Activated naive CD4-positive, alpha-beta T cell treated with anti-CD3 and anti-CD28 coated beads, Interleukin-2, amount 50 U/mL, for 24 hours (primary cell): ENCODE data around the gene SDK1.
"Not testable (repeated sequence)": the region's sequence is repeated elsewhere in the genome, so short reads cannot be mapped to it uniquely, and the experiment has no call there.

Source experiments
- H3K27ac Mint-ChIP-seq: one replicate; pipeline ENCODE4 v1.8.0; 2021; ENCODE audit warnings: mild to moderate bottlenecking, mixed read lengths
- H3K27me3 Mint-ChIP-seq: one replicate; pipeline ENCODE4 v1.8.0; 2021; ENCODE audit warnings: mixed read lengths
- H3K36me3 Mint-ChIP-seq: one replicate; pipeline ENCODE4 v1.8.0; 2021; ENCODE audit warnings: mixed read lengths
- H3K4me1 Mint-ChIP-seq: one replicate; pipeline ENCODE4 v1.8.0; 2021; ENCODE audit warnings: mixed read lengths
- H3K4me3 Mint-ChIP-seq: one replicate; pipeline ENCODE4 v1.8.0; 2021; ENCODE audit warnings: mild to moderate bottlenecking, mixed read lengths
- H3K9me3 Mint-ChIP-seq: one replicate; pipeline ENCODE4 v1.8.0; 2021; ENCODE audit warnings: mixed read lengths

Gene SDK1

DNA sequence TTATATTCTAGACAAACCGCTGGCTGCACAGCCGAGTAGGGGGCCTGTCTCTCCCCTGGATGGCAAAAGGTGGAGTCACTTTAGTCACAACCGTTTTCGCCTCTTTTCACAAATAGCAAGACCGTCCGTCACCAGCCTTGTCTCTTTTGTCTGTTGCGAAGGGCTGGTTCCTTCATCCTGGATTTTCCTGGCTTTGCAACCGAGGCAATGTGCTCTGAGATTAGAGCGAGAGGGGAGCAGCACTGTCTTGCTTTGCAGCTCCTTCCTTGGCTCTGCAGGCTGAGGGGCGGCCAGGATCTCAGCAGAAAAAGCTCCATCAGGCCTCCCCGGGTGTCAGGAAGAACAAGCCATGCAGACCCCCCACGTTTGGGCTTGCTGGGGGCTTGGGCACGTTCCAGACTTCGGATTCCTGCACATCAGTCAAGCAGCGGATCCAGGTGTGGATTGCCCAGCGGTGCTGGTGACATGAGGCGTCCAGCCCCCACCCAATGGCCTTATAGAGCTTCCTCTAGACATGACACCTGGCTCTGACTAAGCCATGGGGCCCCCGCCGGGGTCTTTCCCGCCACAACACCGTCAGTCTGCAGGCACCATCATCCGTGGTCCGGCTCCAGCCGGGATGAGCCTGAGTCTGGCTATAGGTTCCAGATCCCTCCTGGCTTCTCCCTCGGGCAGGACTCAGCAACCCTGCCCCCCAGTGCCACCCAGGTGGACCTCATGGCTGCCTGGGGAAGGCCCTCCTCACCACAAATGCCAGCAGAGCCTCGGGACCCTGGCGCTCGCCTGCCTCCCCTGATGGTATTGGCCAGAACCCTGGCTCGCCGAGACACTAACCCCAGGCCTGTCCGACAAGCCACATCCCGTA is 913.5 kb downstream of the SDK1 start:
- H3K36me3 Mint-ChIP-seq, result no peaks in the 10 kb centered on the region

DNA sequence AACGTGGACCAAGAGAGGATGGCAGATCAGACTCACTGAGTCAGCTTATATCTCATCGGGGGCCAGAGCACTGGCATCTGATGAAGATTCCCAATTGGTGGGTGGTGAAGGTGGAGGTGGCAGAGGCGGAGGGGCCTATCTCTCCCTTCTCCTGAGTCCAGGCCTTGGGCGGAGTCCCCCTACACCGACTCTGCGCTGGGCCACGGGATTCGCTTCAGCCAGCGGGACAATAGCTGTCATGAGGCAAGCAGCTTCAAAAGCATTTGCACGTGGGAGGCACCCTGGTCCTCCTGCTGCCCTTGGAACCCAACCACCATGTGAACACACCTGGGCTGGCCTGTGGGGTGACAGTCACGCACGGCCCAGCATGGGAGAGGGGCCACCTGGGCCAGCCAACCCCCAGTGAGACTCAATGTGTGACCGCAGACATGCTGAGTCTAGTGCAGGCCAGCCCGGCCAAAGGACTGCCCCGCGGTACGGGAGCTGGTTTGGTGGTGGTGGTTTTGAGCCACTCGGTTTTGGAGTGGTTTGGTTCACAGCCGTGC is 914.2 kb downstream of the SDK1 start:
- no peaks in the 10 kb centered on the region for H3K27me3 Mint-ChIP-seq
- H3K9me3 Mint-ChIP-seq, result no peaks in the 10 kb centered on the region
- H3K36me3 Mint-ChIP-seq, result no peaks in the 10 kb centered on the region
- H3K27ac Mint-ChIP-seq, result no peak overlapping the region
- H3K4me1 Mint-ChIP-seq, result no peaks in the 10 kb centered on the region
- no peak overlapping the region for H3K4me3 Mint-ChIP-seq

More for the DNA sequence above, 913.5 kb downstream of the SDK1 start:
- Mint-ChIP-seq H3K4me1 (no peaks in the 10 kb centered on the region), H3K9me3 (no peaks in the 10 kb centered on the region), H3K4me3 (no peak overlapping the region), H3K27me3 (no peaks in the 10 kb centered on the region), H3K27ac (no peak overlapping the region)

DNA sequence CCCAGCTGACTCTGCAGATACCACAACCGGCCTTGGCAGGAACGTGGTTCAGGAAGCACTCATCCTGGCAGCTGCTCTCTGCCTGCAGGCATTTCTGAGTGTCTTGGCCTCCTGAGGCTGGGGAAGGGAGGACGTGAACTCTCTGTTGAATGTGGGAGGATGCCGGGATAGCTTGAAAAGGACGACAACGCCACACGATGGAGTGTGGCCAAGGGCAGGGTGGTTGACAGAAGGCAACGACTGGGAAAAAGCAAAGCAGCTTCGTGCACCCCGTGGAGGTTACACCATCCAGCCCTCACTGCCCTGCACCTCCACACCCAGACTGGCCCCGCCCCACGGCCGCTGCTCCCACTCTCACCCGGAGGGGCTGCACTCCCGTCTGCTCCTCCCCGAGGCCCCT is 915.0 kb downstream of the SDK1 start:
- H3K9me3 Mint-ChIP-seq, result no peaks in the 10 kb centered on the region
- no peak overlapping the region for H3K4me3 Mint-ChIP-seq
- H3K4me1 Mint-ChIP-seq, result no peaks in the 10 kb centered on the region
- H3K27ac Mint-ChIP-seq, result no peak overlapping the region
- H3K36me3 Mint-ChIP-seq, result no peaks in the 10 kb centered on the region
- H3K27me3 Mint-ChIP-seq, result no peaks in the 10 kb centered on the region

DNA sequence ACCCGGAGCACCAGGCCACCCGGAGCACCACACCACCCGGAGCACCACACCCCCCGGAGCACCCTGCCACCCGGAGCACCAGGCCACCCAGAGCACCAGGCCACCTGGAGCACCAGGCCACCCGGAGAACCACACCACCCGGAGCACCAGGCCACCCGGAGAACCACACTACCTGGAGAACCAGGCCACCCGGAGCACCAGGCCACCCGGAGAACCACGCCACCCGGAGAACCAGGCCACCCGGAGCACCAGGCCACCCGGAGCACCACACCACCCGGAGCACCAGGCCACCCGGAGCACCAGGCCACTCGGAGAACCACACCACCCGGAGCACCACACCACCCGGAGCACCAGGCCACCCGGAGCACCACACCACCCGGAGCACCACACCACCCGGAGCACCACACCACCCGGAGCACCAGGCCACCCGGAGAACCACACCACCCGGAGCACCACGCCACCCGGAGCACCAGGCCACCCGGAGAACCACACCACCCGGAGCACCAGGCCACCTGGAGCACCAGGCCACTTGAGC is 916.1 kb downstream of the SDK1 start:
- H3K27ac Mint-ChIP-seq, H3K36me3 Mint-ChIP-seq, H3K9me3 Mint-ChIP-seq, H3K4me3 Mint-ChIP-seq, H3K4me1 Mint-ChIP-seq, H3K27me3 Mint-ChIP-seq: not testable (repeated sequence)

DNA sequence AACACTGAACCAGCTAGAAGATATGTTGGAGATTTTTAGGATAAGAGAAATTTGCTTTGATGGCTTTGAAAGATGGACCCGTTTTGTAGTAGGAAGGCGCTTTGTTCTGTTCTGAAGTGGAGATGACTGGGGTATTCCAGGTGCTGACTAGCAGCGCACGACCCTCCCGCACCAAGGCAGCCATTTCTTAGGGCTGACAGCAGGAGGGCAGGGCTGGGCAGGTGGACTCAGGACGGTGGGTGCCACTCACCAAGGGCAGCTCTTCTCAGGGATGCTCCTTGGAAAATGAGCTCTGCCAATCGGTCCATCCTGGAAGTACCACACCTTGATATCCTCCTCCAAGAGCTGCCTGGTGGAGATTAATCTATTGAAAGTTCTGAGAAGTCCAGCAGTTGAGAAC is 917.4 kb downstream of the SDK1 start:
- H3K27me3 Mint-ChIP-seq, result no peaks in the 10 kb centered on the region
- H3K36me3 Mint-ChIP-seq, result no peaks in the 10 kb centered on the region
- no peaks in the 10 kb centered on the region for H3K4me1 Mint-ChIP-seq
- no peak overlapping the region for H3K4me3 Mint-ChIP-seq
- no peaks in the 10 kb centered on the region for H3K9me3 Mint-ChIP-seq
- H3K27ac Mint-ChIP-seq, result no peak overlapping the region

DNA sequence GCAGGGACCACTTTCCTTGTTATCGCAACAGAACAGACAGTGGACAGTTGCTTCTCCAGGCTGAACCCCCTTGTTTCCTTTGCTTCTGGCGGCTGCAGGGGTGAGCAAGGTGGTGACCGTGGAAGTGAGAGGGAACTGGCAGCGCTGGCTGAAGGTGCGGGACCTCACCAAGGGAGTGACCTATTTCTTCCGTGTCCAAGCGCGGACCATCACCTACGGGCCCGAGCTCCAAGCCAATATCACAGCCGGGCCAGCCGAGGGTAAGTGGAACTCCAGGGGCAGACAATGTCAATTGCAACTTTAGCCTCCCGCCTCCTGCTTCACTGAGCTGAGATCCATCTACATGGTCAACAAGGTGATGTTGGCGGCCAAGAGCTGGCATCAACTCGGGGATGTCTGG is 919.0 kb downstream of the SDK1 start:
- no peaks in the 10 kb centered on the region for H3K9me3 Mint-ChIP-seq
- no peaks in the 10 kb centered on the region for H3K4me1 Mint-ChIP-seq
- no peak overlapping the region for H3K27ac Mint-ChIP-seq
- no peaks in the 10 kb centered on the region for H3K27me3 Mint-ChIP-seq
- H3K36me3 Mint-ChIP-seq, result no peaks in the 10 kb centered on the region
- no peak overlapping the region for H3K4me3 Mint-ChIP-seq

DNA sequence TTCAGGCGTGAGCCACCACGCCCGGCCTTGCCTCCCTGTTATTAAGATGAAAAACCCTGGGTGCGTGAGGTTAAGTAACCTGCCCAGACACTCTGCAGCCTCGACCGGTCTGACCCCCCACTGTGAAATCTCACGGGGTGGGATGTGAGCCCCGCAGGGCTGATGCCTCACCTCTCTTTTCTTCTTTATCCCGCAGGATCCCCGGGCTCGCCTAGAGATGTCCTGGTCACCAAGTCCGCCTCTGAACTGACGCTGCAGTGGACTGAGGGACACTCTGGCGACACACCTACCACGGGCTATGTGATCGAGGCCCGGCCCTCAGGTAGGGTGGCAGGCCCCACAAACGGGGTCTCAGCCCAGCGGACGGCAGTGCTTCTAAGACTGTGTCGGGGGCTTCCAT is 920.0 kb downstream of the SDK1 start:
- Mint-ChIP-seq H3K27ac (no peak overlapping the region), H3K4me3 (no peak overlapping the region), H3K4me1 (no peaks in the 10 kb centered on the region), H3K36me3 (no peaks in the 10 kb centered on the region), H3K27me3 (no peaks in the 10 kb centered on the region), H3K9me3 (no peaks in the 10 kb centered on the region)

DNA sequence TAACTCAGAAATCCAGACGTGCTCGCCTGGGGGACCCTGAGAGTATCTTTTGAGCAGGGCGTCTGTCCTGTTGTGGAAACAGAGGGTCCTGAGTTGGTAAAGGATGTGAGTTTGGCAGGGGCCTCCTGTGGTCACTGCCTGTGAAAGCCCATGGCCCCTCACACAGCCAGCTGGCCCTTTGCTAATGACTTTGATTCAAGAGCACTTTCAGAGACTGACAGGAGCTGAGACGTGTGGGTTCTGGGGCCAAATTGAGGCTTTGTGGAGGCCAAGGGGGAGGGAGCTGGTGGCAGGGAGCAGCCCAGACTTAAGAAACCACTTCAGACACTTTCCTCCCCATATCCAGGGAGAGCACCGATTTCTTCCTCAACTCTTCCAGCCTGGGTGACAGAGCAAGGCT is 921.6 kb downstream of the SDK1 start:
- H3K36me3 Mint-ChIP-seq, result no peaks in the 10 kb centered on the region

DNA sequence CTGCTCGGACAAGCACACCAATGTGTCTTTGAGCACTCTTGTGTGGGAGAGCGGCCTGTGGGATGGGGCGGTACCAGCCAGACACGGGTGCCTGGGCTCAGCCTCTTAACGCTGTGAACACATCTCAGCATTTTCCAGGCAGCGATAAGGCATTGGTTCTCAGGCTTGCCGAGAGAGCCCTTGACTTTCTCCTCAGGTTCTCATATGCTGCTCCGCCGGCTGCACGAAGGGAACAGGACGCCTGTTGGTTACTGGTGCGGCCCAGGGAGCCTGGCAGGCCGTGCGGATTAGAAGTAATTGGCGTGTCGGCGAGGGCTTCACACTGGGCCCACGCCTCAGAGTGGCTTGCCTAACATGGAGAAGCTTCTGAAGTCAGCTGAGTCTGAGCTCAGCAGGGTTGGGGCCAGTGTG is 924.3 kb downstream of the SDK1 start:
- Mint-ChIP-seq H3K36me3 (no peaks in the 10 kb centered on the region), H3K9me3 (no peaks in the 10 kb centered on the region), H3K4me1 (no peaks in the 10 kb centered on the region), H3K4me3 (no peak overlapping the region), H3K27me3 (no peaks in the 10 kb centered on the region), H3K27ac (no peak overlapping the region)

More for the DNA sequence above, 921.6 kb downstream of the SDK1 start:
- Mint-ChIP-seq H3K4me1 (no peaks in the 10 kb centered on the region), H3K4me3 (no peak overlapping the region), H3K27me3 (no peaks in the 10 kb centered on the region), H3K27ac (no peak overlapping the region), H3K9me3 (no peaks in the 10 kb centered on the region)

DNA sequence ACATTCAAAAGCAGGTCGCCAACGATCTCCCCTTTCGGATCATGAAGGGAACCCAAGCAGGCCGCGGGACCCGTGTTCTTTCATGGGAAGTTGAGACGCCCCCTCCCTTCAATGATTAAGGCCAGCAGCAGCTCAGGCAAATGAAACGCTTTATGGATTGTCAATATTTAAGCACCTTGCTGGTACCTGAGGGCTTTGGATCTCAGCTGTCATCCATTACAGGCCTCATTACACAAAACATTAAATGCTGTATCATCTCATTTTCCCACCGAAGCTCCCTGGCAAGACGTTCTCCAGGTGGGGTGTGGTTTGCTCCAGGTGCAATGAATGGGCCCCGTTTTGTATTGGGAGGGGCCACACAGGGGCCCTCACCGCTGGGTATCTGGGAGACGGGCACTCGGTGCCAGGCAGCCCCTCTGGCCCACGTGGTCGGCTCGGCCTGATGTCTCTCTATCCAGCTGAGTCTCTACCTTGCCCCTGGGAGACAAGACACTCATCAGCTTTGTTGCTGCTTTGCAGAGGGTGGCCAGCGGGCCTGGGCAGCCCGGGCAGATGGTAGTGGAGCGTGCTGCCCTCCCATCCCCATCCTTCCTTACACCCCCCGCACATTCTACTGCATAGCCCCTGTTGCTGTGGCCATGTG is 925.0 kb downstream of the SDK1 start:
- Mint-ChIP-seq H3K4me1 (no peaks in the 10 kb centered on the region), H3K36me3 (no peaks in the 10 kb centered on the region), H3K27ac (no peak overlapping the region), H3K27me3 (no peaks in the 10 kb centered on the region), H3K4me3 (no peak overlapping the region), H3K9me3 (no peaks in the 10 kb centered on the region)

DNA sequence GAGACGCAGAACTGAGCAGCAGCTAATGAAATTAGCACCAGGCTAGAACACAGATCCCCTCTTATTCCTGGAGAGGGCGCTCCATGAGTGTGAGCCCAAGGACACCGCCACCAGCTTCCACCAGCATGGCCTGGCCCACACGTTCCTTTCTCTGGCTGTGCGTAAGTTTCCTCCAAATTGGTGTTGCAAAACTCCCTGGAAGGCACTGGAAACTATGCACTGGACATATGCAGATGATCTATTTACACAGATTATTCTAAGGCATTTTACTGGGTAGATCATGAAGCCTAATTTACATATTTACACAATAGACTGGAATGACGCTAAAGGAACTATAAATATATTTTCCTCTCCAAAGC is 925.5 kb downstream of the SDK1 start:
- no peaks in the 10 kb centered on the region for H3K9me3 Mint-ChIP-seq
- no peaks in the 10 kb centered on the region for H3K27me3 Mint-ChIP-seq
- no peaks in the 10 kb centered on the region for H3K36me3 Mint-ChIP-seq
- H3K27ac Mint-ChIP-seq, result no peak overlapping the region
- no peaks in the 10 kb centered on the region for H3K4me1 Mint-ChIP-seq
- no peak overlapping the region for H3K4me3 Mint-ChIP-seq

DNA sequence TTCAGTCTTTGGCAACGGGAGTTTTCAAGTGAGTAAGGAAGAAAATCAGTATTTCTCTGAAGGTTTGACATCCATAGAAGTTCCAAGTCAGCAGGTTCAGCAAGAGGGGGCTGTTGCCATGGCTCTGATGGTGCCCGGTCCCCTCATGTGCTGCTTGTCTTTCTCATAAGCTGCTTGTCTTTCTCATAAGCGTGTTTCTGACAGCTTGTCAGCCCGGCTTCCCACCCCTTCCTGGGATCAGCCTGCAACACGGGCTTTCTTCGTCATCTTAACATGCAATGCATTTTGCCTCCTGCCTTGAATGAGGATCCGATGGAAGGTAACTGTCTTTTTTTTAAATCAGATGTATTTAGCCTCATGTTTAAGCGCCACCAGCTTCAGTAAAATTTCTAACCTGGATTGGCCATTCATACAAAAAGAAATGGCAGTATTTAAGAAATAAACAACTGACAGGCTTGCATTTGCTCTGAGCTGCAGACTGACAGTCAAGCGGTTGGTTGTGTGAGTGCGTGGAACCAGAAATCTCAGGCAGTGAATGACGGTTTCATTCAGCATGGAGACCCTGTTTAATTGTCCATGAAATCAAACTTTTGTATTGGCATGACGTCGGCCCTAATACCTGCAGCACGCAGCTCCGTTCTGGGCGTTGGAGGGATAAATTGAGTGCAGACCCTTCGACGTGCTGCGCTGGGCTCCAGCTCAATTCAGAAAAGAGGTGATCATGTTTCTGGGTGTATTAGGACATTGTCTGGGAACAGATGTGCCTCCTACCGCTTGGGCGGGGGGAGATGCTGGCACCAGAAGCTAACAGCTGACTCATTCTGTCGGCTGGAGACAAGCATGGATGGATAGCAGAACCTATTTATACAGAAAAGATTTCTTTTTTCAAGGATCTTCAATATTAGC is 926.3 kb downstream of the SDK1 start:
- H3K4me1 Mint-ChIP-seq, result no peaks in the 10 kb centered on the region
- H3K4me3 Mint-ChIP-seq, result no peak overlapping the region
- H3K9me3 Mint-ChIP-seq, result no peaks in the 10 kb centered on the region
- H3K36me3 Mint-ChIP-seq, result no peaks in the 10 kb centered on the region
- no peaks in the 10 kb centered on the region for H3K27me3 Mint-ChIP-seq
- no peak overlapping the region for H3K27ac Mint-ChIP-seq

DNA sequence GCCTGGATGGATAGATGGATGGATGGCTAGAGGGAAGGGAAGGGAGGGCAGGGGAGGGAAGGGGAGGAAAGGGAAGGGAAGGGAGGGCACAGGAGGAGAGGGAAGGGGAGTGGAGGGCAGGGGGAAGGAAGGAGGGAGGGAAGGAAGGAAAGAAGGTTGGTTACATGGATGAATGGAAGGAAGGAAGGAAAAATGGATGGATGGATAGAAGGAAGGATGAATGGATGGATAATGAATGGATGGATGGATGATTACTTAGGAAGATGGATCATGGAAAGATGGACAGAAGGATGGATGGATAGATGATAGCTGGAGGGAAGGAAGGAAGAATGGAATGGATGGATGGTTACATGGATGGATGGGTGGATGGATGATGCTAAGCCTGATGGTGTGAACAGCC is 929.3 kb downstream of the SDK1 start:
- Mint-ChIP-seq H3K27ac (no peak overlapping the region), H3K9me3 (no peaks in the 10 kb centered on the region)

DNA sequence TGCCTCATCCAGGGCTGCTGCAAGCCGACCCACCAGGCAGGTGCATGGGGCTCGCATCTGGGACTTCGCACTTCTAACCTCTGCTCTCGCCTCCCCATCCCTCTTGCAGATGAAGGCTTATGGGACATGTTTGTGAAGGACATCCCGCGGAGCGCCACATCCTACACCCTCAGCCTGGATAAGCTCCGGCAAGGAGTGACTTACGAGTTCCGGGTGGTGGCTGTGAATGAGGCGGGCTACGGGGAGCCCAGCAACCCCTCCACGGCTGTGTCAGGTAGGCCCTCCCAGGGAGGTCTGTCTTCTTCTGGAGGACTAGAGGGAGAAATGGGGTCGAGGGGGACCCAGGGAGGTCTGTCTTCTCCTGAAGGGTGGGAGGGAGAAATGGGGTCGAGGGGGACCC is 932.1 kb downstream of the SDK1 start:
- Mint-ChIP-seq H3K27me3 (no peaks in the 10 kb centered on the region), H3K27ac (no peak overlapping the region), H3K4me3 (no peak overlapping the region), H3K9me3 (no peaks in the 10 kb centered on the region), H3K4me1 (no peaks in the 10 kb centered on the region), H3K36me3 (no peaks in the 10 kb centered on the region)

More for the DNA sequence above, 929.3 kb downstream of the SDK1 start:
- H3K4me3 Mint-ChIP-seq, result no peak overlapping the region
- H3K27me3 Mint-ChIP-seq, result no peaks in the 10 kb centered on the region
- no peaks in the 10 kb centered on the region for H3K36me3 Mint-ChIP-seq
- H3K4me1 Mint-ChIP-seq, result no peaks in the 10 kb centered on the region

DNA sequence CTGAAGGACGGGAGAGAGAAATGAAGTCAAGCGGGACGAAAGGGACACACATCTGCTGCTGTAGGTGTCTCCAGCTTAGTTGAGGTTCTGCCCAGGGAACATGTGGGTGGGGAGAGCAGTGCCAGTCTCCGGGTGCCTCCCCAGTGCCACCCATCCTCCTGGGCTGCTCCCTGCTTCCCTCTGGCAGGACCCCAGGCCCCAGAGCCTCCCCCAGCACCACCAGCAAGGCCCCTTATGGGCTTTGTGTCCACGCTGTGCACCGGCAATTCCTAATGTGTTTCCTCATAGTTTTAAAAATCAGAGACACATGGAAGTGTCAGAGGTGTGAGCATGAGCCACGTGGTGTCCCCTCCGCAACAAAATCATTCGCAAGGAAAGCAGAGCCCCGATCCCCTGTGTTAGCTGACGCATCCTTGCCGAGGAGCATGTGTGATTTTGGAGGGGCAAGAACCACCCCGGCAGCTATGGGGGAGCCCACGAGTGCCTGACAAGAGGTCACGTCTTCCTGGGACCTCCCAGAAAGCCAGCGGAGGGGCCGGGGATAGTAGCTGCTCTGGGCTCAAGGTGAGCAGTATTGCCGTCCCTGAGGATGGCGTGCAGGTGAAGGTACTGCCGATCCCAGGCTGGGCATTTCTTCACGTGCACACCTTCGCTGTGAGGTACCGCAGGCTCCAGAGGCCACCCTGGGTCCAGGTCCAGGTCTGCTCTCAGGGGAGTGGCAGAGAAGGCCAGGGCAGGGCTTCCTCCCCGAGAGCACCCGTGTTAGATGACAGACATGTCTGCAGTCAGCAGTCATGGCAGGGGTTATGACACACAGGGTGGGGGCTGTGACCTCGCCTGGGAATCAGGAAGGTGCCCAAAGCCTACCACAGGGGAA is 932.8 kb downstream of the SDK1 start:
- Mint-ChIP-seq H3K9me3 (no peaks in the 10 kb centered on the region), H3K4me1 (no peaks in the 10 kb centered on the region), H3K4me3 (no peak overlapping the region), H3K27me3 (no peaks in the 10 kb centered on the region), H3K27ac (no peak overlapping the region), H3K36me3 (no peaks in the 10 kb centered on the region)
